SK-N-DZ (cell line): ENCODE measurements around the gene KIF25.
"Not testable (repeated sequence)": the region's sequence is repeated elsewhere in the genome, so short reads cannot be mapped to it uniquely, and the experiment has no call there.

ENCODE experiments used
- DNase-seq: peaks from one replicate; pipeline ENCODE4 v3.0.0-alpha.2; 2015; ENCODE audit warnings: low spot score

The KIF25 gene

GRCh38 chr6:167993831-167994230 is 3.6 kb upstream of the KIF25 start:
- no peak for DNase-seq

- DNase-seq = no peak
Observed at GRCh38 chr6:167995302-167995701, 2.2 kb upstream of the KIF25 start.

GRCh38 chr6:167995731-167996151 is 1.7 kb upstream of the KIF25 start:
- no peak for DNase-seq

- DNase-seq = peak; percentile 31
Observed at GRCh38 chr6:167996424-167997199, 859 bp upstream of the KIF25 start.

GRCh38 chr6:167998215-167998614 is 744 bp downstream of the KIF25 start:
- DNase-seq = no peak

GRCh38 chr6:168000198-168001028 is 2.9 kb downstream of the KIF25 start:
- no peak for DNase-seq

GRCh38 chr6:168001029-168001332 is 3.5 kb downstream of the KIF25 start:
- no peak for DNase-seq

- DNase-seq = not testable (repeated sequence)
Observed at GRCh38 chr6:168001514-168001913, 4.0 kb downstream of the KIF25 start.

- DNase-seq = peak; percentile 49
Observed at GRCh38 chr6:168002804-168003203, 5.3 kb downstream of the KIF25 start.

GRCh38 chr6:168004023-168004422 is 6.6 kb downstream of the KIF25 start:
- no peak for DNase-seq

GRCh38 chr6:168004945-168005344 is 7.5 kb downstream of the KIF25 start:
- no peak for DNase-seq

GRCh38 chr6:168005796-168006195 is 8.3 kb downstream of the KIF25 start:
- no peak for DNase-seq

GRCh38 chr6:168007592-168008338 is 10.3 kb downstream of the KIF25 start:
- no peak for DNase-seq

- no peak for DNase-seq
Observed at GRCh38 chr6:168009331-168009730, 11.9 kb downstream of the KIF25 start.

- DNase-seq = no peak
Observed at GRCh38 chr6:168011291-168011690, 13.8 kb downstream of the KIF25 start.

GRCh38 chr6:168012431-168013249 is 15.2 kb downstream of the KIF25 start:
- no peak for DNase-seq

- no peak for DNase-seq
Observed at GRCh38 chr6:168013250-168013915, 15.9 kb downstream of the KIF25 start.

GRCh38 chr6:168014428-168014827 is 17.0 kb downstream of the KIF25 start:
- no peak for DNase-seq

- DNase-seq = no peak
Observed at GRCh38 chr6:168015009-168015408, 17.5 kb downstream of the KIF25 start.

- no peak for DNase-seq
Observed at GRCh38 chr6:168015482-168016175, 18.2 kb downstream of the KIF25 start.
